IMR-90 (cell line): ENCODE measurements around the gene SLC7A6OS. TPM values are rescaled to one million over a fixed set of nuclear protein-coding genes. Genes with fewer than 3 reads are reported as not detected.

Experiments used
- ATAC-seq: fragments of 200-7000 bp; cut with Tn5 transposase; 2 replicates; pipeline ENCODE4 v1.9.1; 2020; ENCODE audit warnings: low read depth, mild to moderate bottlenecking, moderate library complexity
- BruUV-seq: library from RNA; stranded (reverse); fragments of 400-500 nt; replicated peaks from 2 replicates; lab custom pipeline; 2021; lab: Mats Ljungman, UMichigan
- CTCF ChIA-PET: fragments of 300-600 bp; formaldehyde crosslinking; extraction: SDS; loops from one replicate; lab custom pipeline; 2021; ENCODE audit warnings: antibody characterized with exemption; lab: Yijun Ruan, JAX
- POLR2A ChIA-PET: fragments of 300-600 bp; sonication (Branson Sonifier 250); formaldehyde crosslinking; loops from one replicate; lab custom pipeline; 2022; ENCODE audit warnings: antibody characterized with exemption; ENCODE audit not compliant: unreplicated experiment; lab: Charles Lee
- DNase-seq: peaks from one replicate; pipeline ENCODE4 v3.0.0; 2013
- H2AFZ ChIP-seq: replicated peaks from 2 replicates; pipeline ENCODE3; 2013; ENCODE audit warnings: low read length, mild to moderate bottlenecking; ENCODE audit not compliant: poor library complexity
- H2AK5ac ChIP-seq: 2 replicates; pipeline ENCODE4 v1.6.1; 2013; ENCODE audit warnings: low read depth, low read length, inconsistent platforms
- H2AK9ac ChIP-seq: replicated peaks from 2 replicates; pipeline ENCODE3; 2013; ENCODE audit warnings: mild to moderate bottlenecking, low read depth, low read length, moderate library complexity; ENCODE audit not compliant: poor library complexity
- H2BK120ac ChIP-seq: 2 replicates; pipeline ENCODE4 v1.6.1; 2013; ENCODE audit warnings: low read depth, low read length, inconsistent platforms
- H2BK15ac ChIP-seq: 3 replicates; pipeline ENCODE4 v1.6.1; 2013; ENCODE audit warnings: low read depth, low read length, inconsistent platforms
- H2BK20ac ChIP-seq: 2 replicates; pipeline ENCODE4 v1.6.1; 2013; ENCODE audit warnings: low read depth, mild to moderate bottlenecking, inconsistent platforms, low read length, moderate library complexity
- H2BK5ac ChIP-seq: 2 replicates; pipeline ENCODE4 v1.6.1; 2013; ENCODE audit warnings: mild to moderate bottlenecking, low read depth, low read length, inconsistent platforms; ENCODE audit not compliant: poor library complexity, severe bottlenecking
- H3K14ac ChIP-seq: replicated peaks from 2 replicates; pipeline ENCODE4 v1.6.1; 2013; ENCODE audit warnings: low read depth, low read length, inconsistent platforms
- H3K18ac ChIP-seq: 2 replicates; pipeline ENCODE4 v1.6.1; 2013; ENCODE audit warnings: low read depth, low read length, control low read depth
- H3K23ac ChIP-seq: 2 replicates; pipeline ENCODE4 v1.6.1; 2013; ENCODE audit warnings: low read depth, low read length, inconsistent platforms
- H3K27ac ChIP-seq: 2 replicates; pipeline ENCODE4 v1.5.1; 2013; ENCODE audit warnings: mild to moderate bottlenecking, control low read depth, low read length; ENCODE audit not compliant: insufficient read depth
- H3K27me3 ChIP-seq: 2 replicates; pipeline ENCODE4 v1.6.1; 2013; ENCODE audit warnings: low read length; ENCODE audit not compliant: control insufficient read depth, insufficient read depth
- H3K36me3 ChIP-seq: 2 replicates; pipeline ENCODE4 v1.6.1; 2013; ENCODE audit warnings: low read length, mixed read lengths; ENCODE audit not compliant: control insufficient read depth, insufficient read depth
- H3K4ac ChIP-seq: 2 replicates; pipeline ENCODE4 v1.6.1; 2013; ENCODE audit warnings: low read depth, low read length, inconsistent platforms
- H3K4me1 ChIP-seq: 2 replicates; pipeline ENCODE4 v1.6.1; 2013; ENCODE audit warnings: low read length, mixed read lengths; ENCODE audit not compliant: control insufficient read depth, insufficient read depth
- H3K4me2 ChIP-seq: 2 replicates; pipeline ENCODE4 v1.6.1; 2013; ENCODE audit warnings: low read depth, mild to moderate bottlenecking, control low read depth, low read length, moderate library complexity
- H3K4me3 ChIP-seq: 2 replicates; pipeline ENCODE4 v1.5.1; 2013; ENCODE audit warnings: low read depth, mild to moderate bottlenecking, control low read depth, low read length, moderate library complexity; ENCODE audit not compliant: insufficient read depth
- H3K56ac ChIP-seq: 2 replicates; pipeline ENCODE4 v1.6.1; 2013; ENCODE audit warnings: low read length, inconsistent platforms; ENCODE audit not compliant: insufficient read depth; ENCODE audit errors: extremely low read depth
- H3K79me1 ChIP-seq, 2 experiments: 2 replicates each; pipeline ENCODE4 v1.6.1; 2013; ENCODE audit warnings: low read length in 2 of 2, inconsistent platforms in 1 of 2, low read depth in 1 of 2
- H3K9ac ChIP-seq: 2 replicates; pipeline ENCODE4 v1.6.1; 2013; ENCODE audit warnings: low read depth, low read length, control low read depth
- H3K9me1 ChIP-seq: 2 replicates; pipeline ENCODE4 v1.6.1; 2013; ENCODE audit warnings: low read length, inconsistent platforms; ENCODE audit not compliant: insufficient read depth
- H3K9me3 ChIP-seq: 2 replicates; pipeline ENCODE4 v1.6.1; 2013; ENCODE audit warnings: low read length; ENCODE audit not compliant: control insufficient read depth, insufficient read depth
- H4K20me1 ChIP-seq: 2 replicates; pipeline ENCODE4 v1.6.1; 2013; ENCODE audit warnings: low read length, inconsistent platforms; ENCODE audit not compliant: insufficient read depth
- H4K5ac ChIP-seq: 2 replicates; pipeline ENCODE4 v1.6.1; 2013; ENCODE audit warnings: mild to moderate bottlenecking, low read depth, low read length, control low read depth
- H4K8ac ChIP-seq, 2 experiments: 2 replicates each; pipeline ENCODE4 v1.6.1; 2013; ENCODE audit warnings: low read depth in 2 of 2, low read length in 2 of 2, control low read depth in 1 of 2, inconsistent platforms in 1 of 2
- H4K91ac ChIP-seq: 2 replicates; pipeline ENCODE4 v1.6.1; 2013; ENCODE audit warnings: low read depth, low read length, inconsistent platforms; ENCODE audit not compliant: insufficient read depth
- BHLHE40 ChIP-seq: fragments of 150-350 bp; IDR thresholded peaks from 2 replicates; pipeline ENCODE4 v1.6.1; 2016; ENCODE audit warnings: mild to moderate bottlenecking, low read depth, low read length
- CEBPB ChIP-seq: IDR thresholded peaks from 2 replicates; pipeline ENCODE4 v1.6.1; 2012; ENCODE audit warnings: low read depth, low read length, improper control_type of control experiment
- CHD1 ChIP-seq: IDR thresholded peaks from 2 replicates; pipeline ENCODE4 v1.6.1; 2012; ENCODE audit warnings: low read depth, low read length, improper control_type of control experiment
- MAFK ChIP-seq: IDR thresholded peaks from 2 replicates; pipeline ENCODE4 v1.6.1; 2012; ENCODE audit warnings: low read depth, low read length, improper control_type of control experiment
- MAZ ChIP-seq: IDR thresholded peaks from 2 replicates; pipeline ENCODE4 v1.6.1; 2012; ENCODE audit warnings: low read depth, mild to moderate bottlenecking, low read length, improper control_type of control experiment, moderate library complexity, borderline replicate concordance
- NFE2L2 ChIP-seq: fragments of 150-350 bp; IDR thresholded peaks from 2 replicates; pipeline ENCODE4 v1.6.1; 2016; ENCODE audit warnings: low read depth, mild to moderate bottlenecking, low read length
- RCOR1 ChIP-seq: IDR thresholded peaks from 2 replicates; pipeline ENCODE4 v1.6.1; 2012; ENCODE audit warnings: mild to moderate bottlenecking, low read length, improper control_type of control experiment; ENCODE audit not compliant: insufficient replicate concordance
- RFX5 ChIP-seq: IDR thresholded peaks from 2 replicates; pipeline ENCODE4 v1.8.0; 2012; ENCODE audit warnings: low read depth, mild to moderate bottlenecking, low read length, moderate library complexity
- WGBS, 2 experiments: methylation state at CpG; one replicate each; pipeline versions ENCODE4 v1.1.5 to v1.1.7; 2013; ENCODE audit warnings: missing lambda C conversion rate in 2 of 2; ENCODE audit not compliant: insufficient read length in 1 of 2; ENCODE audit errors: extremely low coverage in 2 of 2; 5-methylcytosine and 5-hydroxymethylcytosine counted together
- dilution Hi-C: fragments of 300-500 bp; cut with HindIII; formaldehyde crosslinking; loops from one replicate; pipeline ENCODE4 v1.14.3; 2018; ENCODE audit warnings: low sequenced_read_pairs; ENCODE audit not compliant: unreplicated experiment
- in situ Hi-C: fragments of 300-500 bp; cut with MboI; formaldehyde crosslinking; loops from 3 replicates; pipeline ENCODE4 v1.14.3; 2019; ENCODE audit warnings: low sequenced_read_pairs, inconsistent platforms, mixed read lengths
- intact Hi-C: fragments of 100-400 bp; cut with micrococcal nuclease; formaldehyde crosslinking; loops from 2 replicates; pipeline ENCODE4 v1.10.0; 2022
- polyA plus RNA-seq, 3 experiments: library from polyadenylated mRNA; depleted of rRNA; stranded (reverse); fragments of >200 nt; gene quantifications; 2 replicates each; pipeline ENCODE4 v1.2.3, GENCODE V29; 2012; ENCODE audit warnings: low replicate concordance in 1 of 3
- total RNA-seq: library from RNA; depleted of rRNA; stranded (reverse); fragments of >200 nt; gene quantifications from 2 replicates; pipeline ENCODE4 v1.2.3, GENCODE V29; 2012
- TF ChIP-seq, protein P1 (sequence below): fragments of 150-350 bp; IDR thresholded peaks from 2 replicates; pipeline ENCODE4 v1.6.1; 2016; ENCODE audit warnings: low read depth, mild to moderate bottlenecking, low read length, moderate library complexity, borderline replicate concordance

SLC7A6OS gene
- total and polyA plus RNA-seq, 2 of the 4 experiments (the other 2 are of a cell fraction): 6.8 to 8.4 TPM

DNA sequence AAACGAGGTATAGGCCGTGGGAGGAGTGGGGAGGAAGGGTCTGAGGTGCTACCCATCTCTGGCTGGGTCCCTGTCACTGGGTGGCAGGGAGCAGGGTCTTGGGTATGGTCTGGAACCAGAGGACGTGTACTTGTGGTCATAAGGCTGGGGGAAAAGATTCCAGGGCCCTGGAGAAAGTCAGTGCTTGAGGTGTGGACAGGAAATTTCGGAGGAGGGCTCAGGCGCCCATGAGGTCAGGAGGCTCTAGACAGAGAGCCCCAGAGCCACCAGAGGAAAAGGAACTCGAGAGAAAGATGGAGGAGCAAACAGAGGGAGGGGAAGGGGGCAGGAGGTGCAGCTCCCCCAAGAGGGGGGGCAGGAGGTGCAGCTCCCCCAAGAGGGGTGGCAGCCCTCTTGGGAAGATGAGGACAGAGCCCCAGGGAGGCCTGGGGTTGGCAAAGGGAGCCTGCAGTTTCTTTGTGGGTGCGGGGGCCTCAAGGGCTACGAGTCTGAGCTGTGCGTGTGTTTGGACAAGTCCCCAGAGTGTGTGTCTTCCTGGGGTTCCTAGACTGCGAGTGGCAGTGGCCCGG lies 47.1 kb downstream of the SLC7A6OS start:
- Histone ChIP-seq H3K9ac (peak overlapping the region; percentile 89), H4K91ac (peak overlapping the region; percentile 88), H2BK15ac (0 out of 3 replicates have a peak overlapping the region, but pooled peaks have one; percentile 33), H3K4ac (peak overlapping the region; percentile 95), H2BK120ac (peak overlapping the region; percentile 72; the same call in 1 of the 2 replicates), H2AK9ac (peak overlapping the region; percentile 80), H3K4me3 (peak overlapping the region; percentile 84), H3K14ac (peak overlapping the region; percentile 91; the same call in 1 of the 2 replicates), H3K9me3 (no peaks in the 10 kb centered on the region), H2AK5ac (peak overlapping the region; percentile 77), H3K27ac (peak overlapping the region; percentile 98), H2AFZ (peak overlapping the region; percentile 96), H3K56ac (peak overlapping the region; percentile 56; the same call in 1 of the 2 replicates), H3K27me3 (no peaks in the 10 kb centered on the region), H2BK20ac (peak overlapping the region; percentile 28; the same call in 1 of the 2 replicates), H4K5ac (peak overlapping the region; percentile 82), H3K23ac (peak overlapping the region; percentile 53), H2BK5ac (peak overlapping the region; percentile 97), H4K8ac (peak overlapping the region; percentile 84 to 92), H3K4me1 (peaks cover 10% of the 10 kb centered on the region), H3K4me2 (peak overlapping the region; percentile 74), H4K20me1 (peaks cover 19% of the 10 kb centered on the region), H3K18ac (peak overlapping the region; percentile 6; the same call in 1 of the 2 replicates), H3K79me1 (peaks cover 3 to 42% of the 10 kb centered on the region in 2 experiments), H3K36me3 (peaks cover 8% of the 10 kb centered on the region), H3K9me1 (peaks cover 5% of the 10 kb centered on the region; the same call in 1 of the 2 replicates)
- ATAC-seq (no peak), DNase-seq (no peak)
- 43% methylated on average over 5 of the region's 11 CpGs; no CpG with 5 or more reads in 1 of the 2 experiments for WGBS, 2 experiments
- no TSS peak for BruUV-seq
- TF ChIP-seq RCOR1 (no peak), NFE2L2 (no peak), BHLHE40 (no peak), CEBPB (no peak), MAFK (no peak), CHD1 (no peak), MAZ (no peak), RFX5 (no peak)
- TF ChIP-seq, protein P1, sequence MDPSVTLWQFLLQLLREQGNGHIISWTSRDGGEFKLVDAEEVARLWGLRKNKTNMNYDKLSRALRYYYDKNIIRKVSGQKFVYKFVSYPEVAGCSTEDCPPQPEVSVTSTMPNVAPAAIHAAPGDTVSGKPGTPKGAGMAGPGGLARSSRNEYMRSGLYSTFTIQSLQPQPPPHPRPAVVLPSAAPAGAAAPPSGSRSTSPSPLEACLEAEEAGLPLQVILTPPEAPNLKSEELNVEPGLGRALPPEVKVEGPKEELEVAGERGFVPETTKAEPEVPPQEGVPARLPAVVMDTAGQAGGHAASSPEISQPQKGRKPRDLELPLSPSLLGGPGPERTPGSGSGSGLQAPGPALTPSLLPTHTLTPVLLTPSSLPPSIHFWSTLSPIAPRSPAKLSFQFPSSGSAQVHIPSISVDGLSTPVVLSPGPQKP: no peak
- ChIA-PET CTCF (interaction anchor here (0.7 to 2.2 kb wide), 14 partner anchors 9 to 72 kb away, joined by 3 to 10 read pairs (median 4); partner anchors contain the start of genes PRMT7 and SLC7A6OS), POLR2A (interaction anchor here (0.6 to 1.0 kb wide), 3 partner anchors 26 to 45 kb away, joined by 3 to 4 read pairs (median 3); no protein-coding TSS in a partner anchor)
- intact Hi-C loops: loop anchor here (5.0 kb wide), 2 partner anchors 34 to 249 kb away; no protein-coding TSS in a partner anchor
- dilution Hi-C loops: no loop called here
- in situ Hi-C loops: loop anchor here (5.0 kb wide), 1 partner anchor 64 kb away; no protein-coding TSS in a partner anchor
